HL-60 (cell line): ENCODE measurements around the gene YKT6.

Experiments
- DNase-seq, 2 experiments: peaks; one replicate each; pipeline ENCODE4 v3.0.0-alpha.2; 2010 to 2020; ENCODE audit warnings: low read depth in 1 of 2, low spot score in 1 of 2
- H3K27ac ChIP-seq: fragments of 250-450 bp; sonication (Bioruptor Pico); replicated peaks from 2 replicates; pipeline ENCODE4 v1.5.1; 2020; ENCODE audit warnings: mild to moderate bottlenecking, moderate library complexity
- H3K27me3 ChIP-seq: fragments of 250-450 bp; sonication (Bioruptor Pico); 2 replicates; pipeline ENCODE4 v1.5.1; 2021; ENCODE audit warnings: mild to moderate bottlenecking, moderate library complexity; ENCODE audit not compliant: insufficient read depth, poor library complexity, severe bottlenecking
- H3K4me3 ChIP-seq: replicated peaks from 2 replicates; pipeline ENCODE4 v1.5.1; 2011; ENCODE audit warnings: mild to moderate bottlenecking, control low read depth, low read length; ENCODE audit not compliant: insufficient read depth
- GABPA ChIP-seq: IDR thresholded peaks from 2 replicates; pipeline ENCODE4 v1.6.1; 2012; ENCODE audit warnings: low read depth
- POLR2AphosphoS5 ChIP-seq: IDR thresholded peaks from 2 replicates; pipeline ENCODE4 v1.6.1; 2012; ENCODE audit warnings: low read depth
- SPI1 ChIP-seq: IDR thresholded peaks from 2 replicates; pipeline ENCODE4 v1.6.1; 2012; ENCODE audit warnings: low read depth, mild to moderate bottlenecking, borderline replicate concordance
- TF ChIP-seq, protein P1 (sequence below): IDR thresholded peaks from 2 replicates; pipeline ENCODE4 v1.6.1; 2012; ENCODE audit warnings: low read depth; ENCODE audit not compliant: insufficient replicate concordance
- TF ChIP-seq, protein P2 (sequence below): IDR thresholded peaks from one replicate; pipeline ENCODE4 v1.5.1; 2011; ENCODE audit warnings: low read length, control low read depth, inconsistent platforms; ENCODE audit not compliant: insufficient read depth

Gene YKT6

DNA sequence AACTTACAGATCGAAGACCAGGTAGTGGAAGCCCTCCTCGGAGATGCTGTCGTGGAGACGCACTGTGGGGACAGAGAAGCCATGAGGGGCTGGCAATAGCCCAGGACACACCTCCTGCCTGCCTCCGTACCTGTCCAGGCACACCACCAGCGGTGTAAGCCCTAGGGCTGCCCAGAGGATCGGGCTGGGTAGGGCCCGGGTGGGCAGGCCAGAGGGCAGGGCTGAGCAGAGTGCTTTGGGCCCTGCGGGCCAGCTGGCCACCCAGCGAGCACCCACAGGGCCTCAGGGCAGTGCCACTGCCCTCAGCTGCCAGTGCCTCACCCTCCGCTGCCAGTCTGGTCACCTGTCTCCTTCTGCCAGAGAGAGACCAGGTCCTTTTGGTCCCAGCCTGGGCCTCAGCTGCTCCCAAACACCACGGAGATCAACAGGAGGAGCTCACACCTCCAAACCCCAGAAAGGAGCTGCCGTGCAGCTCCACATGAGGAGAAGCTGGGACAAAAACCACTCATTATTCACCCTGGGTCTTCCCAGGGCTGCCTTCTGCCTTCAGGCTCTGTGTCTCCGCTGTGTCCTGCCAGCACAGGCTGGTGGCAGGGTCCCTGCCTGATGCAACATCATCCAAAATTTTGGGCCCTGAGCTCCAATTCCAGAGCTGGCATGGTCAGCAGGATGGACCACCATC, 58.2 kb downstream of the YKT6 start:
- TF ChIP-seq SPI1 (no peak), GABPA (no peak), POLR2AphosphoS5 (no peak)
- TF ChIP-seq, protein P1, sequence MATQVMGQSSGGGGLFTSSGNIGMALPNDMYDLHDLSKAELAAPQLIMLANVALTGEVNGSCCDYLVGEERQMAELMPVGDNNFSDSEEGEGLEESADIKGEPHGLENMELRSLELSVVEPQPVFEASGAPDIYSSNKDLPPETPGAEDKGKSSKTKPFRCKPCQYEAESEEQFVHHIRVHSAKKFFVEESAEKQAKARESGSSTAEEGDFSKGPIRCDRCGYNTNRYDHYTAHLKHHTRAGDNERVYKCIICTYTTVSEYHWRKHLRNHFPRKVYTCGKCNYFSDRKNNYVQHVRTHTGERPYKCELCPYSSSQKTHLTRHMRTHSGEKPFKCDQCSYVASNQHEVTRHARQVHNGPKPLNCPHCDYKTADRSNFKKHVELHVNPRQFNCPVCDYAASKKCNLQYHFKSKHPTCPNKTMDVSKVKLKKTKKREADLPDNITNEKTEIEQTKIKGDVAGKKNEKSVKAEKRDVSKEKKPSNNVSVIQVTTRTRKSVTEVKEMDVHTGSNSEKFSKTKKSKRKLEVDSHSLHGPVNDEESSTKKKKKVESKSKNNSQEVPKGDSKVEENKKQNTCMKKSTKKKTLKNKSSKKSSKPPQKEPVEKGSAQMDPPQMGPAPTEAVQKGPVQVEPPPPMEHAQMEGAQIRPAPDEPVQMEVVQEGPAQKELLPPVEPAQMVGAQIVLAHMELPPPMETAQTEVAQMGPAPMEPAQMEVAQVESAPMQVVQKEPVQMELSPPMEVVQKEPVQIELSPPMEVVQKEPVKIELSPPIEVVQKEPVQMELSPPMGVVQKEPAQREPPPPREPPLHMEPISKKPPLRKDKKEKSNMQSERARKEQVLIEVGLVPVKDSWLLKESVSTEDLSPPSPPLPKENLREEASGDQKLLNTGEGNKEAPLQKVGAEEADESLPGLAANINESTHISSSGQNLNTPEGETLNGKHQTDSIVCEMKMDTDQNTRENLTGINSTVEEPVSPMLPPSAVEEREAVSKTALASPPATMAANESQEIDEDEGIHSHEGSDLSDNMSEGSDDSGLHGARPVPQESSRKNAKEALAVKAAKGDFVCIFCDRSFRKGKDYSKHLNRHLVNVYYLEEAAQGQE: no peak
- TF ChIP-seq, protein P2, sequence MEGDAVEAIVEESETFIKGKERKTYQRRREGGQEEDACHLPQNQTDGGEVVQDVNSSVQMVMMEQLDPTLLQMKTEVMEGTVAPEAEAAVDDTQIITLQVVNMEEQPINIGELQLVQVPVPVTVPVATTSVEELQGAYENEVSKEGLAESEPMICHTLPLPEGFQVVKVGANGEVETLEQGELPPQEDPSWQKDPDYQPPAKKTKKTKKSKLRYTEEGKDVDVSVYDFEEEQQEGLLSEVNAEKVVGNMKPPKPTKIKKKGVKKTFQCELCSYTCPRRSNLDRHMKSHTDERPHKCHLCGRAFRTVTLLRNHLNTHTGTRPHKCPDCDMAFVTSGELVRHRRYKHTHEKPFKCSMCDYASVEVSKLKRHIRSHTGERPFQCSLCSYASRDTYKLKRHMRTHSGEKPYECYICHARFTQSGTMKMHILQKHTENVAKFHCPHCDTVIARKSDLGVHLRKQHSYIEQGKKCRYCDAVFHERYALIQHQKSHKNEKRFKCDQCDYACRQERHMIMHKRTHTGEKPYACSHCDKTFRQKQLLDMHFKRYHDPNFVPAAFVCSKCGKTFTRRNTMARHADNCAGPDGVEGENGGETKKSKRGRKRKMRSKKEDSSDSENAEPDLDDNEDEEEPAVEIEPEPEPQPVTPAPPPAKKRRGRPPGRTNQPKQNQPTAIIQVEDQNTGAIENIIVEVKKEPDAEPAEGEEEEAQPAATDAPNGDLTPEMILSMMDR: no peak
- no peak overlapping the region for H3K4me3 ChIP-seq
- H3K27ac ChIP-seq: no peak overlapping the region
- DNase-seq: no peak
- no peaks in the 10 kb centered on the region for H3K27me3 ChIP-seq

DNA sequence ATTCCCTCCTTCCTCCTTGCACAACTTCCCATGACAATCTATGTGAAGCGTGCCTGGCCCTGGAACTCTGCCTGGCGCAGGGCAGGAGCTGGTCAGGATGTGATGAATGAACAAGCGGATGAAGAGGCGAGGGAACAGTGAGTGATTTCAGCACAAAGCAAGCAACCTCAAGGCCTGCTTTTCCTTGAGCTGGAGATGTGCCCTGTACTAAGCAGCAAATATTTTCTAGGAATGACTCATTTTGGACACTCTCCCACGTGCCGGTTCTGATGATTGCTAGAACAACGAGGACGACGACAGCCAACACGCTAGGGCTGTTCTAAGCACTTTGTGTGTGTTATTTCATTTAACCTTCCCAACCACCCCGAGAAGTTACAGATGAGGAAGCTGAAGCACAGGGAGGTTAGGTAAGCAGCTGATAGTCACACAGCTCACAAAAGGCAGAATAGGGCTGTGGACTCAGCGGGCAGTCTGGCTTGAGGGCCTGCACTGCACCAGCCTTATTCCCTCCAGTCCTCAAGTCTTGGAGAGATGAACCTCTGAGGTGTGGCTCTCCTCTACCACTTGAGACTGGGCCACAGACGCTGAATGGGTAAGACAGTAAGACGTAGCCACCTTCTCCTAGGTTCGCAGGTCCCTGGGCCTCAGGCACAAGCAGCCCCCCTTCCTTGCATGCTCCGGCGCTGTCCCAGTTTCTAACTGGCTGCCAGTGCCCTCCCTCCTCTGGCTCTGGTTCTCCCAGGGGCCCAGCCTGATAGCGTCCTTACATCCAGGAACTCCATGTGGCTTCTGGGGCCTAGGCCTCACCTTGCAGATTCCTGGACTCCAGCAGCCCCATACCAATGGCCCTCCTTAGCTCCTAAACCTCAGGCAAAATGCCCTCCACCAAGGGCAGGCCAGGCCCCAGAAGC, 59.0 kb downstream of the YKT6 start:
- Histone ChIP-seq H3K27me3 (no peaks in the 10 kb centered on the region), H3K4me3 (no peak overlapping the region), H3K27ac (no peak overlapping the region)
- DNase-seq: no peak
- TF ChIP-seq POLR2AphosphoS5 (no peak), GABPA (no peak), SPI1 (no peak)
- TF ChIP-seq, protein P2: no peak
- TF ChIP-seq, protein P1: no peak

DNA sequence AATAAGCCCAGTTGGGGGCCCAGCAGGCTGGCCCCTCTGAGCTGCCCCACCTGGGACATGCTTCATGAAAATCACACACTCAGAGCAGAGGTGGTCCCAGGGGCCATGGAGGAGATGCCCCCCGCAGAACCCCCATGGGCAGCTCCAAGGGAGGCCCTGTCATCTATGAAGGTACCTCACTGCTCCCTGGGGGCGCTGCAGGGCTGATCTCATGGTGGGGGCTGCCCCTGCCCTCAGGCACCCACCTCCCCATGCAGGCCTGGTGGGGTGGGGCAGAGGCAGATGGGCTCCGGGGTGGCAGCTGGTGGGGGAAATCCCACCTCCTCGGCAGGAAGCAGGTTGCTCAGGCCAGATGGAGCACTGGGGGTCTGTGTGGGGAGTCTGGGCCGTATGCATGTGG, 60.5 kb downstream of the YKT6 start:
- Histone ChIP-seq H3K27me3 (no peaks in the 10 kb centered on the region), H3K27ac (no peak overlapping the region), H3K4me3 (no peak overlapping the region)
- TF ChIP-seq, protein P1: no peak
- TF ChIP-seq SPI1: no peak
- TF ChIP-seq, protein P2: no peak
- TF ChIP-seq GABPA: no peak
- no peak for TF ChIP-seq POLR2AphosphoS5
- no peak for DNase-seq
